Measurements from ENCODE around the gene PREPL. TPM values are rescaled to one million over a fixed set of nuclear protein-coding genes. Genes with fewer than 3 reads are reported as not detected.

Gene PREPL
- total and polyA plus RNA-seq, 2 experiments from 2014 or later: 16.5 to 49.0 TPM

- TF ChIP-seq ZNF462 (CRISPR knock-in tag; IDR thresholded peaks at IDR 0.05) (no peak), JUNB (IDR thresholded peaks at IDR 0.05; ENCODE audit: unreplicated experiment) (no peak), STAT1 (IDR thresholded peaks at IDR 0.05; ENCODE audit: unreplicated experiment) (no peak)
Observed at GRCh38 chr2:44297431-44297830, 63.9 kb downstream of the PREPL start (continued).

- peaks cover 14% of the 10 kb centered on the region for H3K4me1 Mint-ChIP-seq
- peaks cover 4% of the 10 kb centered on the region for H3K27me3 Mint-ChIP-seq (ENCODE audit: insufficient read depth, low read depth, poor library complexity)
- Histone ChIP-seq H2AFZ (no peak overlapping the region; the same call in 1 of the 2 replicates), H3K4me1 (ENCODE audit: insufficient read depth) (0 out of 2 replicates have a peak, but pooled peaks cover 2% of the 10 kb centered on the region), H3K4me2 (no peak overlapping the region), H3F3A (replicated peaks; ENCODE audit: low read depth) (no peaks in the 10 kb centered on the region), H3K27me3 (ENCODE audit: insufficient read depth) (no peaks in the 10 kb centered on the region), H3K9me2 (ENCODE audit: insufficient read depth) (no peaks in the 10 kb centered on the region; the same call in 1 of the 2 replicates), H3K27ac (ENCODE audit: low read depth) (no peak overlapping the region), H3K4me3 (no peak overlapping the region), H4K20me1 (replicated peaks; ENCODE audit: insufficient read depth) (no peaks in the 10 kb centered on the region), H3K79me2 (replicated peaks; ENCODE audit: insufficient read depth) (no peaks in the 10 kb centered on the region), H3K36me3 (ENCODE audit: insufficient read depth) (no peaks in the 10 kb centered on the region)
- H3K4me3 Mint-ChIP-seq: no peak overlapping the region
- no peak for DNase-seq (ENCODE audit: low spot score)
- no peaks in the 10 kb centered on the region for H3K9me3 Mint-ChIP-seq
- no peaks in the 10 kb centered on the region for H3K36me3 Mint-ChIP-seq (ENCODE audit: low read depth)
- ATAC-seq: no peak
- no peak overlapping the region for H3K27ac Mint-ChIP-seq
- TF ChIP-seq ZNF462 (CRISPR knock-in tag; IDR thresholded peaks at IDR 0.05) (no peak), ZNF114 (CRISPR knock-in tag; IDR thresholded peaks at IDR 0.05) (no peak), NANOG (IDR thresholded peaks at IDR 0.05; ENCODE audit: borderline replicate concordance) (no peak), REST (IDR thresholded peaks at IDR 0.05; ENCODE audit: unreplicated experiment) (no peak)
Observed at GRCh38 chr2:44296653-44297052, 64.6 kb downstream of the PREPL start.
